ENCODE measurements around the gene ATP6V0B.

The ATP6V0B gene

GRCh38 chr1:43991200-43991475 lies 16.4 kb downstream of the ATP6V0B start:
- peak overlapping the region; percentile 83 for H3K27ac Mint-ChIP-seq
- H3K4me1 Mint-ChIP-seq (ENCODE audit: low read depth) = peaks cover 29% of the 10 kb centered on the region
- intact Hi-C loops (cut with micrococcal nuclease) = loop anchor here (2.0 kb wide), 2 partner anchors 16 to 44 kb away; partner anchors contain the start of genes ATP6V0B and IPO13

DNA sequence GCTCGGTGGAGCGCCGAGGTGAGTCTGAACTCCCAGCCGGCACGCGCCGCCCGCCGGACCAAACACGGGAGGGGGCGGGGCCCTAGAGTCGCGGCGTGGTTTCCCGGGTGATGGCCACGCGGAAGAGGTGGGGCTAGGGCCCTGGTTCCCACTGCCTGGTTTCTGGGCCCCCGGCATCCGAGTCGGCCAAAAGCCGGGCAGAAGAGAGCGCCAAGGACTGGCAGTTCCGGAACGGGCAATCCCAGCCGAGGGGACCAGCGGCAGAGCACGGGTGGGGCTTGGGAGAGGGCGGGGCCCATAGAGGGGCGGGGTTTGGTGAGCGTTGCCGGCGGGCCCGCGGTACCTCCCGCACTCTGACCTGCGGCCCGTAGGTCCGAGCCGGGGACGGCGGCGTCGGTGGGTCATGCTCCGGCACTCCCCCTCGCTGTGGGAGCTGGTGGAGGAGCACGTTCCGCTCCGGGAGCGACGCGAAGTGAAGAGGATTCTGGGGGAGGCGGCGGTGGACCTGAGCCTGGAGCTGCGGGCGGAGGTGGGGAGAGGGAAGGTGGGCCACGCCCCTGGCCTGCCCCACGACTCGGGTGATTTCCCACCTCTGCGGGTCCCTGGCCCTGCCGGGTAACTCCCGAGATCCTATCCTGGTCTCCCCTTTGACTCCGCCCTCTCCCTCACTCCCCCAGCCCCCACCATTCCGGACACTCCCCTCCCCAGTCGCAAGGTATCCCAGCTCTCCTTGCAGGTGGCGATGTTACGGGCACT lies 16.9 kb downstream of the ATP6V0B start, which contains the start of gene CCDC24:
TSS of gene CCDC24 (plus strand) at position 124 of the 756 bp plus-strand sequence. CDS start at position 404, 280 bp downstream.
- Mint-ChIP-seq H3K4me1 (ENCODE audit: low read depth) (peaks cover 29% of the 10 kb centered on the region), H3K36me3 (ENCODE audit: low read depth) (peaks cover 8% of the 10 kb centered on the region), H3K9me3 (no peaks in the 10 kb centered on the region), H3K27ac (peak within 1 kb of the TSS; percentile 83), H3K4me3 (peak within 1 kb of the TSS; percentile 92), H3K27me3 (peaks cover 9% of the 10 kb centered on the region)
- intact Hi-C loops (cut with micrococcal nuclease) = loop anchor here (2.0 kb wide), 2 partner anchors 17 to 45 kb away; partner anchors contain the start of genes ATP6V0B and IPO13

More at GRCh38 chr1:43991200-43991475, 16.4 kb downstream of the ATP6V0B start:
- Mint-ChIP-seq H3K36me3 (ENCODE audit: low read depth) (peaks cover 8% of the 10 kb centered on the region), H3K27me3 (peaks cover 9% of the 10 kb centered on the region), H3K4me3 (peak overlapping the region; percentile 92), H3K9me3 (no peaks in the 10 kb centered on the region)

- H3K9me3 Mint-ChIP-seq = no peaks in the 10 kb centered on the region
- peaks cover 8% of the 10 kb centered on the region for H3K36me3 Mint-ChIP-seq (ENCODE audit: low read depth)
- peak overlapping the region; percentile 92 for H3K4me3 Mint-ChIP-seq
- intact Hi-C loops (cut with micrococcal nuclease) = no loop called here
- H3K27ac Mint-ChIP-seq = peak overlapping the region; percentile 83
- peaks cover 9% of the 10 kb centered on the region for H3K27me3 Mint-ChIP-seq
- H3K4me1 Mint-ChIP-seq (ENCODE audit: low read depth) = peaks cover 29% of the 10 kb centered on the region
Measured at GRCh38 chr1:43992232-43992995, 17.7 kb downstream of the ATP6V0B start.

DNA sequence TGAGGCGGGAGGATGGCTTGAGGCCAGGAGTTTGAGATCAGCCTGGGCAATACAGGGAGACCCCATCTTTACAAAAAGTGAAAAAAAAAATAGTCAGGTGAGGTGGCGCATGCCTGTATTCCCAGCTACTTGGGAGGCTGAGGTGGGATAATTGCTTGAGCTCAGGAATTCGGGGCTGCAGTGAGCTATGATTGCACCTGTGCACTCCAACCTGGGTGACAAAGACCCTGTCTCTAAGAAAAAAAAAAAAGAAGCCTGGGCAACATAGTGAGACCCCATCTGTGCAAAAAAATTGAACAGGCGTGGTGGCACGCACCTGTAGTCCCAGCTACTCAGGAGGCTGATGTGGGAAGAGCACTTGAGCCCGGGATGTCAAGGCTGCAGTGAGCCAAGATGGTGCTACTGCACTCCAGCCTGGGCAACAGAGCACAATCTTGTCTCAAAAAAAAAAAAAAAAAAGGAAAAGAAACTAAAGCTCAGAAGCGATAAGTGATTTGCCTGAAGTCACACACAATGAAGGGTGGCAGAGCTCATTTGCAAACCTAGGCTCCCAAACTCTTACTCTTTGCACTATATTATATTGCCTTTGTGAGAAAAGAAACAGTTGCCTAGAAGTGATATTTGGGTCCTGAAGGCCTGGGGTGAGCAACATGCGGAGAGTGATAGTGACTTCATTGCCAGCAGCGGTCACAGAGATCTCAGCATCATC lies 18.6 kb downstream of the ATP6V0B start:
- H3K27me3 Mint-ChIP-seq = peaks cover 10% of the 10 kb centered on the region
- H3K4me3 Mint-ChIP-seq = no peak overlapping the region
- H3K27ac Mint-ChIP-seq = no peak overlapping the region
- peaks cover 8% of the 10 kb centered on the region for H3K36me3 Mint-ChIP-seq (ENCODE audit: low read depth)
- H3K9me3 Mint-ChIP-seq = no peaks in the 10 kb centered on the region
- intact Hi-C loops (cut with micrococcal nuclease) = no loop called here
- peaks cover 24% of the 10 kb centered on the region for H3K4me1 Mint-ChIP-seq (ENCODE audit: low read depth)

DNA sequence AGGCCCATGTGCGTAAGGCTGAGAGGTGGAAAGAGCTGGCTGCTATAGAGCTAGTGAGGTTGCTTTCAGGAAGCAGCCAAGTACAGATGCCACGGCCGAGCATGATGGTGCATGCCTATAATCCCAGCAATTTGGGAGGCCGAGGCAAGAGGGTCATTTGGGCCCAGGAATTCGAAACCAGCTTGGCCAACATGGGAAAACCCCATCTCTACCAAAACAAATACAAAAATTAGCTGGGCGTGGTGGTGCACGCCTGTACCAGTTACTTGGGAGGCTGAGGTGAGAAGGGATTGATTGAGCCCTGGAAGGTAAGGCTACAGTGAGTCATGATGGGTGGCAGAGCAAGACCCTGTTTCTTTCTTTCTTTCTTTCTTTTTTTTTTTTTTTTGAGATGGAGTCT lies 19.3 kb downstream of the ATP6V0B start:
- peaks cover 10% of the 10 kb centered on the region for H3K27me3 Mint-ChIP-seq
- no peak overlapping the region for H3K27ac Mint-ChIP-seq
- H3K36me3 Mint-ChIP-seq (ENCODE audit: low read depth) = peaks cover 8% of the 10 kb centered on the region
- no peak overlapping the region for H3K4me3 Mint-ChIP-seq
- H3K9me3 Mint-ChIP-seq = no peaks in the 10 kb centered on the region
- intact Hi-C loops (cut with micrococcal nuclease) = no loop called here
- peaks cover 24% of the 10 kb centered on the region for H3K4me1 Mint-ChIP-seq (ENCODE audit: low read depth)

DNA sequence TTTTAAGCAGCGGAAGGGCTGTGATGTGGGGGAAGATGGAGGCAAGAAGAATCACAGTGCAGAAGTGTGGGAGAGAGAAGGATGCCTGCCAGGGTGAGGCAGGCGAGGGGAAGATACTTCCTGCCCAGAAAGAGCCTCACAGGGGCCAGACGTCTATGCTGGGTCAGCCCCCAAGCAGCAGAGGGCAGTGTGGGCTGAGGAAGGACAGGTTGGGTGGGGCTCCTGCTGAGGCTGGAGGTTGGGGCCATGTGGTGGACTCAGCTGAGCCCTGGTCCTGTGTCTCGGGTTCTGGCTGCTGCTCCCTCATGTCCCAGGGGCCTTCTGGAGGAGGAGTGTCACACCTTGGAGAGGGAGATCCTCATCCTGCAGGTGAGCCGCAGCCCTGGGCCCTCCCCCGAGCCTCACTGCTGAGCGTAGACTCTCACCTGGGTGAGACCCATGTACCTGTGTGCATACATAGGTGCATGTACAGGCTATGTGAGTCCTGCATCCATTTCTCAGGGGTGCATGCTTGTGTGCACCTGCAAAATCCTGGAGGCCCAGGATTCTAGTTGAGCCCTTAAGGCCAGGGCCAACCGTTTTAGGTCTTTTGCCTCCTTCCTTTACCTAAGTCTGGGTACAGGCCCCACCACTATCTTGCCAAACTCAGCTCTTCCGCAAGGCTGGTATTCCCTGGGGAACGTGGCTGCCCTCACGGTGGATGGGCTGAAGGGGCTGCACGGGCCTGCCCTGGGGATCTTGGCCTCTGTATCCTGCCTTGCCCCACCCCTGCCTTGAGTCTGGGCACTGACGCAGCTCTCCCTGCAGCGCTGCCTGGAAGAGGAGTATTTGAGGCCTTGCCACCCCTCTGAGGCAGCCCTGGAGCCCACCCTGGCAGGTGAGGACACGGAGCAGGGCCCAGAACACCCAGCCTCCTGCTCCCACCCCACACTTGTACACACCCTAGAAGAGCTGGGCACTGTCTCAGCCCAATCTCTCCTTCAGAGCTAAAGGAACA lies 20.3 kb downstream of the ATP6V0B start:
- intact Hi-C loops (cut with micrococcal nuclease) = no loop called here
- Mint-ChIP-seq H3K36me3 (ENCODE audit: low read depth) (peaks cover 8% of the 10 kb centered on the region), H3K4me1 (ENCODE audit: low read depth) (peaks cover 24% of the 10 kb centered on the region), H3K27ac (no peak overlapping the region), H3K9me3 (no peaks in the 10 kb centered on the region), H3K4me3 (no peak overlapping the region), H3K27me3 (peaks cover 10% of the 10 kb centered on the region)

GRCh38 chr1:43995984-43996732 lies 21.4 kb downstream of the ATP6V0B start:
- H3K9me3 Mint-ChIP-seq = no peaks in the 10 kb centered on the region
- intact Hi-C loops (cut with micrococcal nuclease) = no loop called here
- no peak overlapping the region for H3K27ac Mint-ChIP-seq
- H3K36me3 Mint-ChIP-seq (ENCODE audit: low read depth) = peaks cover 8% of the 10 kb centered on the region
- peaks cover 10% of the 10 kb centered on the region for H3K27me3 Mint-ChIP-seq
- H3K4me3 Mint-ChIP-seq = no peak overlapping the region
- H3K4me1 Mint-ChIP-seq (ENCODE audit: low read depth) = peaks cover 17% of the 10 kb centered on the region

DNA sequence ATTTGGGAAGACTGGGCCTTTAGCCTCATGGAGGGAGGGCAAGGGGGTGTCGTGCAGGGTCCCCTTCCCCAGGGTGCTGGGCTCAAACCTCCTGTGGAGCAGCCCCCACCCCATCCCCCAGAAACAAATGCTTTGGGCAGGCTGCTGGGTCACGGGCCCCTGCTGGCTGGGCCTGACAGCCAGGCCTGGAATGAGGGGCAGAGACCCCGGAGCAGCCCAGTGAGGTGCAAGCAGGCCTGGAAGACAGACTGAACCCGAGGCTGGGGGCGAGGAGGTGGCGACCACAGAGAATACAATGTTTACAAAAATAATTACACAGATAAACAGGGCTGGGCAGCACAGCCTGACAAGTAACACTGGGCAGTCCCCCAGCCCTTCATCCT lies 22.0 kb downstream of the ATP6V0B start:
- H3K27ac Mint-ChIP-seq = no peak overlapping the region
- intact Hi-C loops (cut with micrococcal nuclease) = no loop called here
- peaks cover 10% of the 10 kb centered on the region for H3K27me3 Mint-ChIP-seq
- no peaks in the 10 kb centered on the region for H3K9me3 Mint-ChIP-seq
- no peak overlapping the region for H3K4me3 Mint-ChIP-seq
- H3K4me1 Mint-ChIP-seq (ENCODE audit: low read depth) = peaks cover 13% of the 10 kb centered on the region
- H3K36me3 Mint-ChIP-seq (ENCODE audit: low read depth) = peaks cover 3% of the 10 kb centered on the region

GRCh38 chr1:43997295-43997999 lies 22.7 kb downstream of the ATP6V0B start:
- H3K4me1 Mint-ChIP-seq (ENCODE audit: low read depth) = peaks cover 6% of the 10 kb centered on the region
- intact Hi-C loops (cut with micrococcal nuclease) = no loop called here

DNA sequence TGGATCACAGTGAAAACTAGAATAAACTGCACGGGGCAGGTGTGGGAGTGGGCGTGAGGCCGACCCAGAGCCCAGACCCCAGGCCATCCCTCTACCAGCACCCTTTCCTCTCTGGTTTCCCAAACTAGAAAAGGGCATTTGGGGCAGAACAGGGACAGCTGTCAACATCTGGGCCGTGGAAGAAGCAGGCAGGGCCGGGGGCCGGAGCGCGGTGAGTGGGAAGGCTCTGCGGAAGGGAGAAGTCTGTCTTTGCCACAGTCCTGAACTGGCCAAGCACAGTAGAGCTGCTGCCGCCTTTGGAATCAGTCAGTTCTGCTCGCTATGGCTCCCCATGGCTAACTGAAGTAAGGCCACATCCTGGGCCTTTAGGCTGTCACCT lies 23.2 kb downstream of the ATP6V0B start:
- H3K27me3 Mint-ChIP-seq = peaks cover 1% of the 10 kb centered on the region
- no peak overlapping the region for H3K27ac Mint-ChIP-seq
- intact Hi-C loops (cut with micrococcal nuclease) = no loop called here
- no peaks in the 10 kb centered on the region for H3K9me3 Mint-ChIP-seq
- H3K4me3 Mint-ChIP-seq = no peak overlapping the region
- peaks cover under 1% of the 10 kb centered on the region for H3K4me1 Mint-ChIP-seq (ENCODE audit: low read depth)
- no peaks in the 10 kb centered on the region for H3K36me3 Mint-ChIP-seq (ENCODE audit: low read depth)

More at GRCh38 chr1:43997295-43997999, 22.7 kb downstream of the ATP6V0B start:
- no peak overlapping the region for H3K4me3 Mint-ChIP-seq
- no peak overlapping the region for H3K27ac Mint-ChIP-seq
- H3K36me3 Mint-ChIP-seq (ENCODE audit: low read depth) = no peaks in the 10 kb centered on the region
- H3K9me3 Mint-ChIP-seq = no peaks in the 10 kb centered on the region
- H3K27me3 Mint-ChIP-seq = peaks cover 5% of the 10 kb centered on the region

DNA sequence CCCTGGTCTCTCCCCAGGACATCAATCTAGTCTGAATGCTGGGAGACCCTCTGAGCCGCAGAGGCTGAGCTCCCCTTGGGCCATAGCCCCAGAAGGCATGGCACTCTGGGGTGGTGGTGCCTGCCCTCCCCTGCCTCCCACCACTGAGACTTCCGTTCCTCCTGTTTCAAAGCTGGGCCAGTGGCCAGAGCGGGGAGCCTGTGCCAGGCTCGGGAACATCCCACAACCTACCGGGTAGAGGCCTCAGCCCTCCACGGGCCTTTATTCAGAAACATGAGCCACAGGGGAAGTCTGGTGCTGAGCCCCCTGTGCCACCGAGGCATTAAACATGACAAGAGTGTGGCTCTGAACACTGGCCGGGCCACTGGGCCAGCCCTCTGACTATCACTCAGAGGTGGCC lies 24.7 kb downstream of the ATP6V0B start:
- Mint-ChIP-seq H3K27me3 (peaks cover 1% of the 10 kb centered on the region), H3K27ac (no peak overlapping the region), H3K4me3 (no peak overlapping the region), H3K4me1 (ENCODE audit: low read depth) (no peaks in the 10 kb centered on the region), H3K36me3 (ENCODE audit: low read depth) (no peaks in the 10 kb centered on the region), H3K9me3 (no peaks in the 10 kb centered on the region)
- intact Hi-C loops (cut with micrococcal nuclease) = no loop called here

DNA sequence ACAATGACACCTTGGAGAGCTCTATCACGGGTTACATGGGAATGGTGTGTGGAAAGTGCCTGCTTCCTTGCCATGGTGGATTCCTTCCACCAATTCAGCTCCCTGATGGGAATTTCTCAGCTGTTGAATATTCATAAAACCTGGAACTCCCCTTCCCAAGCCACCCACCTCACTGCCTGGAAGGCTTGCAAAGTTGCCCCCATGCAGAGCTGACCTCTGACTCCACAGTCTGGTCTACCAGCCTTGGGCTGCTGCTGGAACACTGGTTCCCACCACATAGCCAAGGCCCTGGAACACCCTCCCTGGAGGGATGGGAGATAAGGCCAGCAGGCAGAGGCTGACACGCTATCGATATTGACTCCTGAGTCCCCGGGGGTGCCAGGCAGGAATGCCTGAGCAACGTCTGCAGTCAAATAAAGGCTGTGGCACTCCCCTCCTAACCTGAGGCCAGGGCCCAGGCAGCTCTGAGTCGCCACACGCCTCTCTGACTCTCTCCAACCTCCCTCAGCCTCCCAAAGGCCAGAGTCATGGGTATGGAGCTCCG lies 25.4 kb downstream of the ATP6V0B start:
- Mint-ChIP-seq H3K4me1 (ENCODE audit: low read depth) (no peaks in the 10 kb centered on the region), H3K27ac (no peak overlapping the region), H3K9me3 (no peaks in the 10 kb centered on the region), H3K4me3 (no peak overlapping the region), H3K27me3 (peaks cover 1% of the 10 kb centered on the region), H3K36me3 (ENCODE audit: low read depth) (no peaks in the 10 kb centered on the region)
- intact Hi-C loops (cut with micrococcal nuclease) = no loop called here

Measured in dendritic cell treated with granulocyte-macrophage colony-stimulating factor and Interleukin-4, amounts not matched to agents 40 ng/mL and 50 ng/mL, for 4 days (primary cell).